Astrocyte of the cerebellum (primary cell): ENCODE data around the gene PPP1R12B.
"Not testable (repeated sequence)": the region's sequence is repeated elsewhere in the genome, so short reads cannot be mapped to it uniquely, and the experiment has no call there.

Experiments used
- DNase-seq: peaks from one replicate; pipeline ENCODE4 v3.0.0-alpha.2; 2011; ENCODE audit warnings: low read depth
- H3K4me3 ChIP-seq: 2 replicates; pipeline ENCODE4 v1.5.1; 2011; ENCODE audit warnings: mild to moderate bottlenecking, low read depth, low read length, moderate library complexity
- CTCF ChIP-seq: IDR thresholded peaks from 2 replicates; pipeline ENCODE4 v1.5.1; 2012; ENCODE audit warnings: low read length, low read depth, moderate library complexity, mild to moderate bottlenecking; ENCODE audit errors: missing control alignments
- in situ Hi-C: cut with HindIII; loops from 2 replicates; pipeline ENCODE4 v1.10.0; 2017; ENCODE audit warnings: low sequenced_read_pairs

PPP1R12B gene

GRCh38 chr1:202516434-202516877, 168.0 kb downstream of the PPP1R12B start:
- TF ChIP-seq CTCF: no peak
- no peak overlapping the region for H3K4me3 ChIP-seq
- DNase-seq: no peak
- in situ Hi-C loops: no loop called here

GRCh38 chr1:202517146-202517545, 168.6 kb downstream of the PPP1R12B start:
- in situ Hi-C loops, H3K4me3 ChIP-seq, DNase-seq: not testable (repeated sequence)

- H3K4me3 ChIP-seq, DNase-seq, in situ Hi-C loops: not testable (repeated sequence)
These were observed 169.7 kb downstream of the PPP1R12B start for GRCh38 chr1:202518180-202518579.

- DNase-seq, H3K4me3 ChIP-seq, in situ Hi-C loops: not testable (repeated sequence)
These were observed 170.4 kb downstream of the PPP1R12B start for GRCh38 chr1:202518905-202519304.

- H3K4me3 ChIP-seq, in situ Hi-C loops, DNase-seq: not testable (repeated sequence)
These were observed 171.8 kb downstream of the PPP1R12B start for GRCh38 chr1:202520129-202520856.

- H3K4me3 ChIP-seq, in situ Hi-C loops, DNase-seq: not testable (repeated sequence)
These were observed 172.3 kb downstream of the PPP1R12B start for GRCh38 chr1:202520857-202521216.

GRCh38 chr1:202521484-202521883, 173.0 kb downstream of the PPP1R12B start:
- DNase-seq, H3K4me3 ChIP-seq, in situ Hi-C loops: not testable (repeated sequence)

- H3K4me3 ChIP-seq: no peak overlapping the region
- DNase-seq: no peak
- TF ChIP-seq CTCF: no peak
- in situ Hi-C loops: no loop called here
These were observed 173.4 kb downstream of the PPP1R12B start for GRCh38 chr1:202521886-202522285.

GRCh38 chr1:202526056-202526455, 177.6 kb downstream of the PPP1R12B start:
- in situ Hi-C loops, H3K4me3 ChIP-seq, DNase-seq: not testable (repeated sequence)

GRCh38 chr1:202528096-202528722, 179.7 kb downstream of the PPP1R12B start:
- in situ Hi-C loops, H3K4me3 ChIP-seq, DNase-seq: not testable (repeated sequence)

GRCh38 chr1:202530686-202531085, 182.2 kb downstream of the PPP1R12B start:
- in situ Hi-C loops, DNase-seq, H3K4me3 ChIP-seq: not testable (repeated sequence)
